PC-3 (cell line): Measurements from ENCODE around the gene ZFPM1. TPM values are rescaled to one million over a fixed set of nuclear protein-coding genes. Genes with fewer than 3 reads are reported as not detected.

ENCODE experiments used
- ATAC-seq: fragments of 200-7000 bp; cut with Tn5 transposase; 2 replicates; pipeline ENCODE4 v1.9.1; 2020; ENCODE audit warnings: mild to moderate bottlenecking, moderate library complexity
- BruUV-seq: library from RNA; stranded (reverse); fragments of 400-500 nt; replicated peaks from 2 replicates; lab custom pipeline; 2021; lab: Mats Ljungman, UMichigan
- CTCF ChIA-PET: fragments of 300-600 bp; sonication (Branson Sonifier 250); formaldehyde crosslinking; loops from one replicate; lab custom pipeline; 2022; ENCODE audit warnings: antibody characterized with exemption; lab: Charles Lee
- POLR2A ChIA-PET: fragments of 300-600 bp; sonication (Branson Sonifier 250); formaldehyde crosslinking; loops from one replicate; lab custom pipeline; 2022; ENCODE audit warnings: antibody characterized with exemption; ENCODE audit not compliant: unreplicated experiment; lab: Charles Lee
- DNase-seq: peaks from one replicate; pipeline ENCODE4 v3.0.0-alpha.2; 2015
- H2AFZ ChIP-seq: fragments of 300-600 bp; sonication (generic); 2 replicates; pipeline ENCODE4 v1.6.0; 2016; ENCODE audit warnings: antibody characterized with exemption, low read length
- H3F3A ChIP-seq: fragments of 300-600 bp; sonication (generic); one replicate; pipeline ENCODE4 v1.6.0; 2017; ENCODE audit warnings: antibody characterized with exemption, low read length, control low read depth, mild to moderate bottlenecking; ENCODE audit not compliant: unreplicated experiment
- H3K27ac ChIP-seq: fragments of 300-600 bp; sonication (generic); 2 replicates; pipeline ENCODE4 v1.5.1; 2016; ENCODE audit warnings: mild to moderate bottlenecking, low read length
- H3K27me3 ChIP-seq: fragments of 300-600 bp; sonication (generic); 2 replicates; pipeline ENCODE4 v1.6.1; 2016; ENCODE audit warnings: low read length, mixed read lengths
- H3K36me3 ChIP-seq: fragments of 300-600 bp; sonication (generic); 2 replicates; pipeline ENCODE4 v1.6.1; 2016; ENCODE audit warnings: low read depth, mixed run types, low read length, mixed read lengths
- H3K4me1 ChIP-seq: fragments of 300-600 bp; sonication (generic); 2 replicates; pipeline ENCODE4 v1.5.1; 2016; ENCODE audit warnings: low read length; ENCODE audit not compliant: insufficient read depth
- H3K4me2 ChIP-seq: fragments of 300-600 bp; sonication (generic); 2 replicates; pipeline ENCODE4 v1.6.0; 2016; ENCODE audit warnings: low read length
- H3K4me3 ChIP-seq: fragments of 300-600 bp; sonication (generic); 2 replicates; pipeline ENCODE4 v1.5.1; 2016; ENCODE audit warnings: mild to moderate bottlenecking, low read length, mixed read lengths
- H3K79me2 ChIP-seq: fragments of 300-600 bp; sonication (generic); 2 replicates; pipeline ENCODE4 v1.6.1; 2017; ENCODE audit warnings: low read length, mixed read lengths
- H3K9ac ChIP-seq: fragments of 300-600 bp; sonication (generic); 2 replicates; pipeline ENCODE4 v1.6.0; 2016; ENCODE audit warnings: mild to moderate bottlenecking, low read length
- H3K9me2 ChIP-seq: fragments of 300-600 bp; sonication (generic); replicated peaks from 2 replicates; pipeline ENCODE4 v1.6.1; 2016; ENCODE audit warnings: mixed run types, low read length, mixed read lengths
- H3K9me3 ChIP-seq: fragments of 300-600 bp; sonication (generic); 2 replicates; pipeline ENCODE4 v1.6.1; 2016; ENCODE audit warnings: low read length, mixed read lengths
- H4K20me1 ChIP-seq: fragments of 300-600 bp; sonication (generic); 2 replicates; pipeline ENCODE4 v1.6.1; 2016; ENCODE audit warnings: low read length, mixed read lengths
- CTCF ChIP-seq: fragments of 300-600 bp; sonication (generic); conservative IDR thresholded peaks from 2 replicates; pipeline ENCODE4 v1.5.1; 2017; ENCODE audit warnings: antibody characterized with exemption, low read depth, mild to moderate bottlenecking, low read length
- EZH2 ChIP-seq: fragments of 300-600 bp; sonication (generic); IDR thresholded peaks from one replicate; pipeline ENCODE4 v1.6.1; 2017; ENCODE audit warnings: antibody characterized with exemption, mild to moderate bottlenecking, low read length; ENCODE audit not compliant: unreplicated experiment
- EZH2phosphoT487 ChIP-seq: fragments of 300-600 bp; sonication (generic); IDR thresholded peaks from 2 replicates; pipeline ENCODE4 v1.6.1; 2018; ENCODE audit warnings: mild to moderate bottlenecking, antibody characterized with exemption, low read length, borderline replicate concordance
- intact Hi-C: fragments of 100-400 bp; cut with micrococcal nuclease; formaldehyde crosslinking; loops from 2 replicates; pipeline ENCODE4 v1.9.0; 2023
- total RNA-seq: library from RNA; depleted of rRNA; stranded (reverse); fragments of >200 nt; gene quantifications from 2 replicates; pipeline ENCODE4 v1.2.3, GENCODE V29; 2014

The ZFPM1 gene
- total RNA-seq, 1 experiment from 2014 or later = 4.6 TPM

- CTCF ChIA-PET = no interaction called here
- ATAC-seq = no peak
- H3K4me1 ChIP-seq = peaks cover 17% of the 10 kb centered on the region
Observed at GRCh38 chr16:88455610-88456355, 2.7 kb downstream of the ZFPM1 start.

DNA sequence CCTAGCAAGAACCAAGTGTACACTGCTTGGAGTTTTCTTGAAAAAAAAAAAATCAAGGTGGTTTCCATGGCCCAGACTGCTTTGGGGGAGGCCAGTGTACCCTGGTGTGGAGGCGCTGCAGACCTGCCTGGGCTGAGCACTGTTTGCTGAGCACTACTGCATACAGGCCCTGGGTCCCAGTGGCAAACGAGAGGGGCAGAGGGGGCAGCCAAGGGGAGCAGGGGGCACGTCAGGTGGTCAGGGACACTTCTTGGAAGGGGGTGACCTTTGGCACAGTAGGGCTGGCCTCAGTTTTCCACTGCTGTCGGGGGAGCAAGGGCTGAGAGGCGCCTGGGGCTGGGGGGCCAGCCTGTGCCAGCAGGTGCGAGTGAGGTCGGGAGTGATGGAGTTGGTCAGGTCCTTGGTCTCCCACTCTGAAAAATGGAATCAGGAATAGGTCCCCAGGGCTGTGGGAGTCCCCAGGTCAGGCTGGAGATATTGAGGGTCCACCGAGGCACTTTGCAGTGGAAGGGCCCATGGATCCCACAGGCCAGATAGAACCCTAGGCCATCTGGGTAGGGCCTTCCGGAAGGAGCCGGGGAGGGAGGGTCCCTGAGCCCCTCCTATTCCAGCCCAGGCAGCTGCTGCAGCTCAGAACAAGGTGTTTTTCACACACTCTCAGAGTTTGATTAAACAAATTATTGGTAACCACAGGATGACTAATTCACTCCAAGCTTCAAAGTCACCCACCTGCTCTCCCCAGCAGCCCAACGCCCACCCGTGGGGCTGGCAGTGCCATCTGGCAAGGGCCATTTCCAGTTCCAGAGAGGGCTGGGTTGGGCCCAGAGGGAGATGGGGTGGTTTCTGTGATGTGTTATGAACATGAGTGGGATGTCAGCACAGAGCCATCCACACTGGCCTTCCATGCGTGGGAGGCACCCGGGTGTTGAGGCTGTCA is 3.5 kb downstream of the ZFPM1 start:
- CTCF ChIA-PET = no interaction called here
- Histone ChIP-seq H3K79me2 (peaks cover 10% of the 10 kb centered on the region), H4K20me1 (no peaks in the 10 kb centered on the region), H3K4me2 (peak overlapping the region; percentile 96), H3F3A (no peaks in the 10 kb centered on the region), H2AFZ (peak overlapping the region; percentile 75), H3K9ac (peak overlapping the region; percentile 69), H3K9me3 (no peaks in the 10 kb centered on the region), H3K9me2 (no peaks in the 10 kb centered on the region), H3K36me3 (no peaks in the 10 kb centered on the region), H3K4me3 (peak overlapping the region; percentile 81), H3K4me1 (peaks cover 17% of the 10 kb centered on the region), H3K27ac (no peak overlapping the region), H3K27me3 (no peaks in the 10 kb centered on the region)
- DNase-seq (no peak), ATAC-seq (no peak)
- POLR2A ChIA-PET = interaction anchor here (0.5 kb wide), 1 partner anchor 78 kb away, joined by 3 read pairs; no protein-coding TSS in a partner anchor
- intact Hi-C loops = no loop called here
- TF ChIP-seq EZH2phosphoT487 = no peak
- no peak for TF ChIP-seq EZH2
- no peak for TF ChIP-seq CTCF
- BruUV-seq = no TSS peak

More at GRCh38 chr16:88455610-88456355, 2.7 kb downstream of the ZFPM1 start:
- POLR2A ChIA-PET = interaction anchor here (0.5 to 0.6 kb wide), 2 partner anchors 78 to 1073 kb away, joined by 3 to 4 read pairs; no protein-coding TSS in a partner anchor
- H3K27ac ChIP-seq = no peak overlapping the region
- no peaks in the 10 kb centered on the region for H3K9me3 ChIP-seq
- peak overlapping the region; percentile 81 for H3K4me3 ChIP-seq
- no TSS peak for BruUV-seq
- H3K79me2 ChIP-seq = peaks cover 10% of the 10 kb centered on the region
- DNase-seq = peak; percentile 33
- TF ChIP-seq EZH2phosphoT487 = no peak
- TF ChIP-seq CTCF = no peak
- TF ChIP-seq EZH2 = no peak
- intact Hi-C loops = no loop called here
- no peaks in the 10 kb centered on the region for H3K27me3 ChIP-seq
- peak overlapping the region; percentile 69 for H3K9ac ChIP-seq
- H4K20me1 ChIP-seq = no peaks in the 10 kb centered on the region
- H3K9me2 ChIP-seq = no peaks in the 10 kb centered on the region
- H3K4me2 ChIP-seq = peak overlapping the region; percentile 96
- H3K36me3 ChIP-seq = no peaks in the 10 kb centered on the region
- H3F3A ChIP-seq = no peaks in the 10 kb centered on the region
- H2AFZ ChIP-seq = peak overlapping the region; percentile 75
